GM23338 (cell line): ENCODE data around the gene SERPINA3. TPM values are rescaled to one million over a fixed set of nuclear protein-coding genes. Genes with fewer than 3 reads are reported as not detected.
"Not testable (repeated sequence)": the region's sequence is repeated elsewhere in the genome, so short reads cannot be mapped to it uniquely, and the experiment has no call there.

ENCODE experiments used
- ATAC-seq: fragments of 200-7000 bp; cut with Tn5 transposase; 3 replicates; pipeline ENCODE4 v1.9.1; 2020
- DNase-seq: peaks from one replicate; pipeline ENCODE4 v3.0.0-alpha.2; 2015; ENCODE audit warnings: low spot score
- H2AFZ ChIP-seq: fragments of 200-600 bp; sonication (generic); 2 replicates; pipeline ENCODE4 v1.8.0; 2016; ENCODE audit warnings: antibody characterized with exemption, mild to moderate bottlenecking, moderate library complexity
- H3F3A ChIP-seq: fragments of 200-600 bp; sonication (generic); replicated peaks from 2 replicates; pipeline ENCODE4 v1.8.0; 2017; ENCODE audit warnings: antibody characterized with exemption, mixed run types, low read depth
- H3K27ac ChIP-seq: fragments of 200-600 bp; sonication (generic); 2 replicates; pipeline ENCODE4 v1.6.1; 2016; ENCODE audit warnings: low read depth
- H3K27me3 ChIP-seq: fragments of 200-600 bp; sonication (generic); 2 replicates; pipeline ENCODE4 v1.8.0; 2016; ENCODE audit warnings: mild to moderate bottlenecking, mixed run types, moderate library complexity; ENCODE audit not compliant: insufficient read depth
- H3K36me3 ChIP-seq: fragments of 200-600 bp; sonication (generic); 2 replicates; pipeline ENCODE4 v1.8.0; 2016; ENCODE audit warnings: mild to moderate bottlenecking; ENCODE audit not compliant: insufficient read depth
- H3K4me1 ChIP-seq: fragments of 200-600 bp; sonication (generic); 2 replicates; pipeline ENCODE4 v1.8.0; 2016; ENCODE audit warnings: mild to moderate bottlenecking, moderate library complexity; ENCODE audit not compliant: insufficient read depth
- H3K4me2 ChIP-seq: fragments of 200-600 bp; sonication (generic); 2 replicates; pipeline ENCODE4 v1.7.1; 2017; ENCODE audit warnings: mixed run types
- H3K4me3 ChIP-seq: fragments of 200-600 bp; sonication (generic); 2 replicates; pipeline ENCODE4 v1.6.1; 2016; ENCODE audit warnings: mixed run types
- H3K79me2 ChIP-seq: fragments of 200-600 bp; sonication (generic); replicated peaks from 2 replicates; pipeline ENCODE4 v1.8.0; 2017; ENCODE audit warnings: mild to moderate bottlenecking; ENCODE audit not compliant: insufficient read depth
- H3K9me2 ChIP-seq: fragments of 200-600 bp; sonication (generic); 2 replicates; pipeline ENCODE4 v1.8.0; 2017; ENCODE audit not compliant: insufficient read depth
- H4K20me1 ChIP-seq: fragments of 200-600 bp; sonication (generic); replicated peaks from 2 replicates; pipeline ENCODE4 v1.8.0; 2017; ENCODE audit warnings: mild to moderate bottlenecking; ENCODE audit not compliant: insufficient read depth
- H3K27ac Mint-ChIP-seq: 2 replicates; pipeline ENCODE4 v1.8.0; 2020; ENCODE audit warnings: inconsistent platforms, mild to moderate bottlenecking, moderate library complexity, mixed read lengths
- H3K27me3 Mint-ChIP-seq: 3 replicates; pipeline ENCODE4 v1.8.0; 2022; ENCODE audit warnings: low read depth, mild to moderate bottlenecking, moderate library complexity, mixed read lengths, inconsistent platforms; ENCODE audit not compliant: insufficient read depth, poor library complexity
- H3K36me3 Mint-ChIP-seq: 3 replicates; pipeline ENCODE4 v1.8.0; 2021; ENCODE audit warnings: low read depth, mild to moderate bottlenecking, inconsistent platforms, moderate library complexity, mixed read lengths
- H3K4me1 Mint-ChIP-seq: 3 replicates; pipeline ENCODE4 v1.8.0; 2020; ENCODE audit warnings: mild to moderate bottlenecking, inconsistent platforms, mixed read lengths
- H3K4me3 Mint-ChIP-seq: 3 replicates; pipeline ENCODE4 v1.8.0; 2021; ENCODE audit warnings: moderate library complexity, mild to moderate bottlenecking, inconsistent platforms, mixed read lengths
- H3K9me3 Mint-ChIP-seq: 3 replicates; pipeline ENCODE4 v1.8.0; 2020; ENCODE audit warnings: moderate library complexity, mild to moderate bottlenecking, inconsistent platforms, mixed read lengths
- CREB1 ChIP-seq: fragments of 250-450 bp; sonication (Bioruptor Pico); IDR thresholded peaks from 2 replicates; pipeline ENCODE4 v1.5.0; 2020; ENCODE audit warnings: low read depth, mild to moderate bottlenecking, moderate library complexity
- ETS1 ChIP-seq: IDR thresholded peaks from 2 replicates; pipeline ENCODE4 v1.6.1; 2016; ENCODE audit warnings: antibody characterized with exemption
- EZH2phosphoT487 ChIP-seq: fragments of 200-600 bp; sonication (generic); IDR thresholded peaks from one replicate; pipeline ENCODE4 v1.8.1; 2018; ENCODE audit warnings: antibody characterized with exemption; ENCODE audit not compliant: unreplicated experiment
- NANOG ChIP-seq: IDR thresholded peaks from 2 replicates; pipeline ENCODE4 v1.6.1; 2016; ENCODE audit warnings: antibody characterized with exemption, borderline replicate concordance
- POLR2AphosphoS5 ChIP-seq: IDR thresholded peaks from 2 replicates; pipeline ENCODE4 v1.6.1; 2016; ENCODE audit warnings: antibody characterized with exemption, low read depth
- ZNF114 ChIP-seq: fragments of 250-450 bp; sonication (Bioruptor Pico); IDR thresholded peaks from 2 replicates; pipeline ENCODE4 v1.5.0; 2020; ENCODE audit warnings: mild to moderate bottlenecking, moderate library complexity
- ZNF462 ChIP-seq: fragments of 250-450 bp; sonication (Bioruptor Pico); IDR thresholded peaks from 2 replicates; pipeline ENCODE4 v1.5.0; 2020; ENCODE audit warnings: mild to moderate bottlenecking, moderate library complexity
- polyA plus RNA-seq: library from polyadenylated mRNA; unstranded; fragments of >200 nt; fragmentation: Nextera tagmentation; extraction: Ambion mirVana; gene quantifications from 2 replicates; pipeline ENCODE4 v1.2.1, GENCODE V29; 2016
- total RNA-seq: library from RNA; depleted of rRNA; stranded (reverse); fragments of >200 nt; shearing (Covaris generic); gene quantifications from 2 replicates; pipeline ENCODE4 v1.2.3, GENCODE V29; 2014
- TF ChIP-seq, protein P1 (sequence below), 2 experiments: fragments of 200-600 bp in 1 of 2; sonication (generic) in 1 of 2; conservative IDR thresholded peaks; 2 replicates each; pipeline versions ENCODE4 v1.5.1 to v1.6.1; 2016 to 2017; ENCODE audit warnings: antibody characterized with exemption in 2 of 2, low read depth in 2 of 2, mild to moderate bottlenecking in 2 of 2, moderate library complexity in 1 of 2

The SERPINA3 gene
- total and polyA plus RNA-seq, 2 experiments from 2014 or later, result not detected

DNA sequence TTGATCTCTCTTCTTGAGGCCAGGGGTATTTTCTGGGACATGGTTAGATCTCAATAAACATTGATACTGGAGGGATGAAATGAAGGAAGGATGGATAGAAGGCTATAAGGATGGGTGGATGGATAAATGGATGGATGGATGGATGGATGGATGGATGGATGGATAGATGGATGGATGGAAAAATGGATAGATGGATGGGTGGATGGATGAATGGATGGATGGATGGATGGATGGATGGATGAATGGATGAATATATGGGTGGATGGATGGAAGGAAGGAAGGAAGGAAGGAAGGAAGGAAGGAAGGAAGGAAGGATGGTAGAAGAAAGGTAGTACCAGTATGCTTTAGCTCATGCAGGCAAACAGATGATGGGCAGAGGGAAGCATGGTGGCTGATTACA lies 34.7 kb upstream of the SERPINA3 start:
- H3F3A ChIP-seq, DNase-seq, H3K36me3 ChIP-seq, H3K27me3 Mint-ChIP-seq, H4K20me1 ChIP-seq, H3K36me3 Mint-ChIP-seq, H3K27ac Mint-ChIP-seq, H3K27me3 ChIP-seq, H3K4me3 Mint-ChIP-seq, H3K4me1 ChIP-seq, H3K4me1 Mint-ChIP-seq, H3K9me2 ChIP-seq, ATAC-seq, H3K4me3 ChIP-seq, H2AFZ ChIP-seq, H3K4me2 ChIP-seq, H3K27ac ChIP-seq, H3K79me2 ChIP-seq: not testable (repeated sequence)
- peaks cover 13% of the 10 kb centered on the region; the same call in 2 of the 3 replicates for H3K9me3 Mint-ChIP-seq

GRCh38 chr14:94578712-94579111 lies 33.5 kb upstream of the SERPINA3 start:
- no peak for TF ChIP-seq CREB1 (CRISPR knock-in tag)
- TF ChIP-seq ZNF114 (CRISPR knock-in tag), result no peak
- TF ChIP-seq POLR2AphosphoS5, result no peak
- TF ChIP-seq EZH2phosphoT487, result no peak
- no peak for TF ChIP-seq NANOG
- TF ChIP-seq ETS1, result no peak
- TF ChIP-seq, protein P1, sequence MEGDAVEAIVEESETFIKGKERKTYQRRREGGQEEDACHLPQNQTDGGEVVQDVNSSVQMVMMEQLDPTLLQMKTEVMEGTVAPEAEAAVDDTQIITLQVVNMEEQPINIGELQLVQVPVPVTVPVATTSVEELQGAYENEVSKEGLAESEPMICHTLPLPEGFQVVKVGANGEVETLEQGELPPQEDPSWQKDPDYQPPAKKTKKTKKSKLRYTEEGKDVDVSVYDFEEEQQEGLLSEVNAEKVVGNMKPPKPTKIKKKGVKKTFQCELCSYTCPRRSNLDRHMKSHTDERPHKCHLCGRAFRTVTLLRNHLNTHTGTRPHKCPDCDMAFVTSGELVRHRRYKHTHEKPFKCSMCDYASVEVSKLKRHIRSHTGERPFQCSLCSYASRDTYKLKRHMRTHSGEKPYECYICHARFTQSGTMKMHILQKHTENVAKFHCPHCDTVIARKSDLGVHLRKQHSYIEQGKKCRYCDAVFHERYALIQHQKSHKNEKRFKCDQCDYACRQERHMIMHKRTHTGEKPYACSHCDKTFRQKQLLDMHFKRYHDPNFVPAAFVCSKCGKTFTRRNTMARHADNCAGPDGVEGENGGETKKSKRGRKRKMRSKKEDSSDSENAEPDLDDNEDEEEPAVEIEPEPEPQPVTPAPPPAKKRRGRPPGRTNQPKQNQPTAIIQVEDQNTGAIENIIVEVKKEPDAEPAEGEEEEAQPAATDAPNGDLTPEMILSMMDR (conservative IDR thresholded peaks at IDR 0.05; ENCODE audit: low read depth in 2 of 2), result no peak
- TF ChIP-seq ZNF462 (CRISPR knock-in tag), result no peak
- Histone ChIP-seq H3K4me1 (no peaks in the 10 kb centered on the region), H2AFZ (no peak overlapping the region), H3K27me3 (no peaks in the 10 kb centered on the region), H3K4me3 (no peak overlapping the region), H3K36me3 (no peaks in the 10 kb centered on the region), H3K79me2 (no peaks in the 10 kb centered on the region), H3K9me2 (no peaks in the 10 kb centered on the region; the same call in 1 of the 2 replicates), H3K27ac (no peak overlapping the region), H4K20me1 (no peaks in the 10 kb centered on the region), H3F3A (no peaks in the 10 kb centered on the region), H3K4me2 (no peak overlapping the region)
- no peak for ATAC-seq
- Mint-ChIP-seq H3K4me1 (peaks cover 4% of the 10 kb centered on the region; the same call in 1 of the 3 replicates), H3K27me3 (peaks cover 3% of the 10 kb centered on the region), H3K27ac (no peak overlapping the region), H3K9me3 (peaks cover 20% of the 10 kb centered on the region; the same call in 2 of the 3 replicates), H3K36me3 (no peaks in the 10 kb centered on the region; the same call in 2 of the 3 replicates), H3K4me3 (no peak overlapping the region)
- DNase-seq, result no peak
